H1 (cell line): ENCODE measurements around the gene EXOC6. TPM values are rescaled to one million over a fixed set of nuclear protein-coding genes. Genes with fewer than 3 reads are reported as not detected.

Source experiments
- BACH1 ChIP-seq: IDR thresholded peaks from 2 replicates; pipeline ENCODE4 v1.6.1; 2012; ENCODE audit warnings: low read length, improper control_type of control experiment
- EGR1 ChIP-seq: IDR thresholded peaks from 2 replicates; pipeline ENCODE4 v1.6.1; 2011; ENCODE audit warnings: low read depth, low read length, borderline replicate concordance
- HDAC6 ChIP-seq: IDR thresholded peaks from one replicate; pipeline ENCODE4 v1.7.1; 2012; ENCODE audit warnings: low read depth, mild to moderate bottlenecking, inconsistent platforms, low read length, moderate library complexity
- RAD21 ChIP-seq, 2 experiments: IDR thresholded peaks in 1 of 2; conservative IDR thresholded peaks in 1 of 2; 2 replicates each; pipeline ENCODE4 v1.6.1; 2011; ENCODE audit warnings: low read depth in 2 of 2, low read length in 2 of 2, improper control_type of control experiment in 1 of 2, inconsistent platforms in 1 of 2, mild to moderate bottlenecking in 1 of 2, moderate library complexity in 1 of 2
- RNF2 ChIP-seq: fragments of 200-900, 300-1000 bp; sonication (generic); IDR thresholded peaks from 2 replicates; pipeline ENCODE4 v1.7.1; 2016; ENCODE audit warnings: borderline replicate concordance, low read depth, mild to moderate bottlenecking, antibody characterized with exemption, low read length; ENCODE audit not compliant: poor library complexity, severe bottlenecking; ENCODE audit errors: missing control alignments
- SIRT6 ChIP-seq: IDR thresholded peaks from one replicate; pipeline ENCODE4 v1.7.1; 2012; ENCODE audit warnings: low read length, inconsistent platforms
- YY1 ChIP-seq: IDR thresholded peaks from 2 replicates; pipeline ENCODE4 v1.6.1; 2011; ENCODE audit warnings: low read depth, mild to moderate bottlenecking, low read length
- polyA plus RNA-seq, 7 experiments: library from polyadenylated mRNA; depleted of rRNA in 3 of 7; stranded (reverse) in 5 of 7; unstranded in 2 of 7; fragments of >200 nt in 5 of 7; fragments of 200-250 nt in 2 of 7; gene quantifications; 1 replicate in 5 of 7; 2 replicates in 1 of 7; 4 replicates in 1 of 7; pipeline versions ENCODE4 v1.2.1 to v1.2.3, GENCODE V29; 2011 to 2013; ENCODE audit warnings: missing spikeins in 2 of 7, mixed read lengths in 2 of 7
- total RNA-seq: library from RNA; stranded (reverse); fragmentation: NEBNext Ultra II Directional; extraction: Animal tissue kit (Norgen Biotek cat#: 25700); gene quantifications from 2 replicates; pipeline ENCODE4 v1.2.1, GENCODE V29; 2021
- TF ChIP-seq, protein P1 (sequence below): IDR thresholded peaks from 2 replicates; pipeline ENCODE4 v1.6.1; 2011; ENCODE audit warnings: low read depth, mild to moderate bottlenecking, low read length; ENCODE audit not compliant: insufficient read depth
- TF ChIP-seq, protein P2 (sequence below): IDR thresholded peaks from 2 replicates; pipeline ENCODE4 v1.6.1; 2011; ENCODE audit warnings: low read length, improper control_type of control experiment

Gene EXOC6
- total and polyA plus RNA-seq, 2 of the 8 experiments (the other 6 are each of a cell fraction or from before 2014, with no cell fraction given), result 1.7 to 4.5 TPM

DNA sequence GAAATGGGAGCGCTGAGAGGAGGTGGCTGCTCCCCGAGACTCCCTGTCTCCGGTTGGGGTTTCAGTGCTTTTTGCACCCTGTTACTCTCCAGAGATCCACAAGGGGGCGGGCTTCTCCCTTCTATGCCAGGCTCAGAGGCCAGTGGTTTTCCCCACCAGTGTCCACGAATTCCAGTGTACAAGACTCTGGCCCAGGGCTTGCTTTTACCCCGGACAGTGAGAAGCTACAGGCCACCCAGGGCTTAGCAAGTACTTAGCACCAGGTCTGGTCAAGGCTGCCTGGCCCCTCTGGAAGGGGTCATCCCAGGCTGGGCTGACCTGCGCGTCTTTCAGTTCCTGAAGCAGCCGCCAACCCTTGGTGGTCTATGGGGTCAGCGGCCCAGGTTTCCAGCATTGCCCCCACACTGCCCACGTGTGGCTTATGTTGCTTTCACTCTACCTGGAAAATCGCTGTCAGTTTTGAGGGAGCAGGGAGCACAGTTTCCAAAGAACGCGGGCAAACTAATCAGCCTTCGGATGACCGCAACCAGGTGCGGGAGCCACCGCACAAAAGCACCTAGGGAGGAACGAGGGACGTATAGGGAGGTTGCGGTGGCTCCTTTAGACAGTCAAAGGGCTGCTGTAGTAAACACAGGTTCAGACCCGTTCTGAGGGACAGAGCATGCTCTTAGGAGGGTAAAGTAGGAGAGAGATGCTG is 232.2 kb downstream of the EXOC6 start (continued):
- TF ChIP-seq YY1 (0 out of 2 replicates have a peak, but pooled peaks have one; percentile 17), RNF2 (no peak), RAD21 (IDR thresholded peaks at IDR 0.05 in 1 of 2, conservative IDR thresholded peaks at IDR 0.05 in 1 of 2; ENCODE audit: low read depth in 2 of 2, low read length in 2 of 2) (peak; percentile 91), EGR1 (0 out of 2 replicates have a peak, but pooled peaks have one; percentile 11), HDAC6 (no peak), SIRT6 (no peak), BACH1 (peak; percentile 78)
- TF ChIP-seq, protein P1, sequence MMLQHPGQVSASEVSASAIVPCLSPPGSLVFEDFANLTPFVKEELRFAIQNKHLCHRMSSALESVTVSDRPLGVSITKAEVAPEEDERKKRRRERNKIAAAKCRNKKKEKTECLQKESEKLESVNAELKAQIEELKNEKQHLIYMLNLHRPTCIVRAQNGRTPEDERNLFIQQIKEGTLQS, result no peak
- TF ChIP-seq, protein P2, sequence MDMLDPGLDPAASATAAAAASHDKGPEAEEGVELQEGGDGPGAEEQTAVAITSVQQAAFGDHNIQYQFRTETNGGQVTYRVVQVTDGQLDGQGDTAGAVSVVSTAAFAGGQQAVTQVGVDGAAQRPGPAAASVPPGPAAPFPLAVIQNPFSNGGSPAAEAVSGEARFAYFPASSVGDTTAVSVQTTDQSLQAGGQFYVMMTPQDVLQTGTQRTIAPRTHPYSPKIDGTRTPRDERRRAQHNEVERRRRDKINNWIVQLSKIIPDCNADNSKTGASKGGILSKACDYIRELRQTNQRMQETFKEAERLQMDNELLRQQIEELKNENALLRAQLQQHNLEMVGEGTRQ, result no peak
